Motor neuron (in vitro differentiated cells): ENCODE data around the gene KCNAB1. TPM values are rescaled to one million over a fixed set of nuclear protein-coding genes. Genes with fewer than 3 reads are reported as not detected.

Source experiments
- ATAC-seq, 8 experiments: fragments of 200-7000 bp; cut with Tn5 transposase; replicated peaks in 6 of 8; 2 replicates each; pipeline ENCODE4 v1.8.0; 2021; ENCODE audit warnings: mild to moderate bottlenecking in 8 of 8, moderate library complexity in 8 of 8
- H3K27ac ChIP-seq, 2 donors: fragments of 250-450 bp; sonication (Bioruptor Pico); 2 replicates each; pipeline ENCODE4 v1.9.0; 2021; ENCODE audit warnings: antibody characterized with exemption in 2 of 2, mild to moderate bottlenecking in 2 of 2, moderate library complexity in 1 of 2
- H3K4me1 ChIP-seq, 2 donors: fragments of 250-450 bp; sonication (Bioruptor Pico); replicated peaks in 1 of 2; 2 replicates each; pipeline ENCODE4 v1.6.1; 2021; ENCODE audit warnings: antibody characterized with exemption in 2 of 2, mild to moderate bottlenecking in 2 of 2, moderate library complexity in 1 of 2
- H3K4me3 ChIP-seq, 5 donors: fragments of 250-450 bp; sonication (Bioruptor Pico); 2 replicates each; pipeline ENCODE4 v1.9.0; 2021; ENCODE audit warnings: antibody characterized with exemption in 5 of 5, mild to moderate bottlenecking in 5 of 5, moderate library complexity in 4 of 5
- WGBS, 10 experiments: fragments of 450-650 bp; shearing (Covaris generic); methylation state at CpG; one replicate each; pipeline ENCODE4 v1.0.0; 2022; 5-methylcytosine and 5-hydroxymethylcytosine counted together
- in situ Hi-C, 9 experiments: fragments of 400-800 bp; cut with MboI; loops; one replicate each; pipeline ENCODE4 v1.15.0; 2021; ENCODE audit warnings: low sequenced_read_pairs in 9 of 9, low pct_unique_long_range_greater_than_20kb in 2 of 9; ENCODE audit not compliant: unreplicated experiment in 9 of 9
- total RNA-seq, 8 experiments: library from RNA; unstranded; fragments of 300-600 nt; gene quantifications; 2 replicates each; pipeline versions ENCODE4 v1.2.3 to v1.2.4, GENCODE V29; 2022

The KCNAB1 gene
- total RNA-seq, 8 experiments from 2014 or later: 1.7 to 4.8 (median 2.8) TPM

GRCh38 chr3:156144060-156144459 is 23.7 kb downstream of the KCNAB1 start:
- Histone ChIP-seq H3K4me1 (peaks cover 0 to under 1% of the 10 kb centered on the region in 2 donors), H3K27ac (no peak overlapping the region), H3K4me3 (no peak overlapping the region)
- no peak for ATAC-seq
- in situ Hi-C loops: loop anchor here in 1 of 9 experiments (25.0 kb wide), 2 partner anchors 107 to 993 kb away; no protein-coding TSS in a partner anchor
- WGBS, 10 experiments: 85 to 100% (median 100%) methylated on average over 2 of the region's 2 CpGs; no CpG with 5 or more reads in 2 of the 10 experiments

GRCh38 chr3:156145866-156146265 is 25.5 kb downstream of the KCNAB1 start:
- in situ Hi-C loops: loop anchor here in 1 of 9 experiments (25.0 kb wide), 2 partner anchors 109 to 991 kb away; no protein-coding TSS in a partner anchor
- H3K4me1 ChIP-seq: peaks cover 3 to 13% of the 10 kb centered on the region in 2 donors

GRCh38 chr3:156148345-156148945 is 28.1 kb downstream of the KCNAB1 start:
- ATAC-seq: no peak
- Histone ChIP-seq H3K4me1 (peaks cover 5 to 13% of the 10 kb centered on the region in 2 donors), H3K4me3 (no peak overlapping the region), H3K27ac (no peak overlapping the region)
- in situ Hi-C loops: loop anchor here in 1 of 9 experiments (25.0 kb wide), 2 partner anchors 111 to 989 kb away; no protein-coding TSS in a partner anchor

More at GRCh38 chr3:156145866-156146265, 25.5 kb downstream of the KCNAB1 start:
- H3K4me3 ChIP-seq: no peak overlapping the region
- no peak overlapping the region for H3K27ac ChIP-seq
- WGBS, 10 experiments: 0 to 73% (median 40%) methylated on average over 1 to 4 of the region's 4 CpGs; no CpG with 5 or more reads in 1 of the 10 experiments
- ATAC-seq: peak in 2 of 8 experiments; percentile 16 to 68

- H3K27ac ChIP-seq: no peak overlapping the region
- in situ Hi-C loops: loop anchor here in 1 of 9 experiments (25.0 kb wide), 2 partner anchors 112 to 988 kb away; no protein-coding TSS in a partner anchor
- no peak for ATAC-seq
- no peak overlapping the region for H3K4me3 ChIP-seq
- H3K4me1 ChIP-seq: peaks cover 5 to 13% of the 10 kb centered on the region in 2 donors
- 33 to 90% (median 79%) methylated on average over 3 to 8 of the region's 8 CpGs; no CpG with 5 or more reads in 1 of the 10 experiments for WGBS, 10 experiments
Observed at GRCh38 chr3:156148946-156149381, 28.6 kb downstream of the KCNAB1 start.

GRCh38 chr3:156149876-156150275 is 29.5 kb downstream of the KCNAB1 start:
- WGBS, 10 experiments: 0 to 100% (median 61%) methylated on average over 1 to 3 of the region's 3 CpGs

GRCh38 chr3:156150434-156151066 is 30.2 kb downstream of the KCNAB1 start:
- peaks cover 5 to 13% of the 10 kb centered on the region in 2 donors for H3K4me1 ChIP-seq
- H3K4me3 ChIP-seq: no peak overlapping the region
- WGBS, 10 experiments: 0 to 43% (median 11%) methylated on average over 2 to 8 of the region's 8 CpGs
- ATAC-seq: peak; percentile 9 to 64 (median 48)
- in situ Hi-C loops: loop anchor here (25.0 kb wide), 4 partner anchors 362 to 987 kb away; partner anchors contain the start of gene TIPARP (in 1 of the 9)
- no peak overlapping the region for H3K27ac ChIP-seq

More at GRCh38 chr3:156149876-156150275, 29.5 kb downstream of the KCNAB1 start:
- peak in 5 of 8 experiments; percentile 72 to 88 (median 87) for ATAC-seq
- Histone ChIP-seq H3K4me3 (no peak overlapping the region), H3K4me1 (peaks cover 5 to 13% of the 10 kb centered on the region in 2 donors), H3K27ac (no peak overlapping the region)
- in situ Hi-C loops: loop anchor here (25.0 kb wide), 5 partner anchors 113 to 987 kb away; partner anchors contain the start of gene TIPARP (in 1 of the 9)

- Histone ChIP-seq H3K4me3 (no peak overlapping the region), H3K4me1 (peaks cover 5 to 13% of the 10 kb centered on the region in 2 donors), H3K27ac (no peak overlapping the region)
- 0 to 100% (median 10%) methylated on average over 1 to 9 of the region's 10 CpGs; no CpG with 5 or more reads in 3 of the 10 experiments for WGBS, 10 experiments
- in situ Hi-C loops: loop anchor here (25.0 kb wide), 4 partner anchors 360 to 985 kb away; partner anchors contain the start of gene TIPARP (in 1 of the 9)
- ATAC-seq: peak; percentile 59 to 95 (median 76)
Observed at GRCh38 chr3:156151824-156152428, 31.5 kb downstream of the KCNAB1 start.

- no peak overlapping the region for H3K4me3 ChIP-seq
- peaks cover 4 to 8% of the 10 kb centered on the region in 2 donors for H3K4me1 ChIP-seq
- H3K27ac ChIP-seq: no peak overlapping the region
- in situ Hi-C loops: loop anchor here (25.0 kb wide), 4 partner anchors 354 to 979 kb away; partner anchors contain the start of gene TIPARP (in 1 of the 9)
- WGBS, 10 experiments: 25 to 100% (median 65%) methylated on average over 1 to 3 of the region's 3 CpGs; no CpG with 5 or more reads in 1 of the 10 experiments
- no peak for ATAC-seq
Observed at GRCh38 chr3:156158656-156159295, 38.4 kb downstream of the KCNAB1 start.

- H3K4me1 ChIP-seq: peaks cover 4 to 8% of the 10 kb centered on the region in 2 donors
- in situ Hi-C loops: loop anchor here (10.0 to 25.0 kb wide), 5 partner anchors 224 to 977 kb away; partner anchors contain the start of gene TIPARP (in 1 of the 9)
- H3K4me3 ChIP-seq: no peak overlapping the region
- WGBS, 10 experiments: 0 to 40% (median 20%) methylated on average over 1 to 3 of the region's 3 CpGs; no CpG with 5 or more reads in 3 of the 10 experiments
- peak in 2 of 8 experiments; percentile 20 to 21 for ATAC-seq
- no peak overlapping the region for H3K27ac ChIP-seq
Observed at GRCh38 chr3:156160647-156161046, 40.3 kb downstream of the KCNAB1 start.

- ATAC-seq: no peak
- H3K4me1 ChIP-seq: peaks cover 4 to 8% of the 10 kb centered on the region in 2 donors
- no peak overlapping the region for H3K4me3 ChIP-seq
- in situ Hi-C loops: loop anchor here (10.0 to 25.0 kb wide), 5 partner anchors 224 to 976 kb away; partner anchors contain the start of gene TIPARP (in 1 of the 9)
- 29 to 78% (median 60%) methylated on average over 1 of the region's 1 CpG; no CpG with 5 or more reads in 5 of the 10 experiments for WGBS, 10 experiments
- no peak overlapping the region for H3K27ac ChIP-seq
Observed at GRCh38 chr3:156161172-156161571, 40.8 kb downstream of the KCNAB1 start.

- Histone ChIP-seq H3K4me1 (peaks cover 4 to 8% of the 10 kb centered on the region in 2 donors), H3K4me3 (no peak overlapping the region), H3K27ac (no peak overlapping the region)
- 0 to 94% (median 59%) methylated on average over 1 to 2 of the region's 2 CpGs; no CpG with 5 or more reads in 2 of the 10 experiments for WGBS, 10 experiments
- in situ Hi-C loops: loop anchor here (10.0 to 25.0 kb wide), 5 partner anchors 221 to 973 kb away; partner anchors contain the start of gene TIPARP (in 1 of the 9)
- ATAC-seq: peak in 3 of 8 experiments; percentile 36 to 89 (median 86)
Observed at GRCh38 chr3:156163848-156164247, 43.5 kb downstream of the KCNAB1 start.

- ATAC-seq: no peak
- in situ Hi-C loops: loop anchor here (10.0 to 25.0 kb wide), 5 partner anchors 218 to 970 kb away; partner anchors contain the start of gene TIPARP (in 1 of the 9)
- Histone ChIP-seq H3K27ac (no peak overlapping the region), H3K4me3 (no peak overlapping the region), H3K4me1 (peaks cover 0 to 7% of the 10 kb centered on the region in 2 donors)
- 20 to 100% (median 70%) methylated on average over 1 to 4 of the region's 4 CpGs; no CpG with 5 or more reads in 2 of the 10 experiments for WGBS, 10 experiments
Observed at GRCh38 chr3:156166808-156167207, 46.4 kb downstream of the KCNAB1 start.
